Measurements from ENCODE around the gene WDR86. TPM values are rescaled to one million over a fixed set of nuclear protein-coding genes. Genes with fewer than 3 reads are reported as not detected.

Gene WDR86
- total RNA-seq, 3 donors from 2014 or later: 0.27 to 0.46 (median 0.37) TPM

Other genes with a start within 250 kb of the WDR86 start
- not detected for gene GBX1, start 242.3 kb downstream of the WDR86 start, total RNA-seq
- not detected for gene ASB10, start 222.8 kb downstream of the WDR86 start, total RNA-seq
- gene H2BK1, start 199.6 kb downstream of the WDR86 start, total RNA-seq: not detected
- gene ABCF2, start 182.8 kb downstream of the WDR86 start, total RNA-seq: 100 to 1,000 TPM; 144 to 151 (median 146) TPM
- 10 to 100 TPM; 51.6 to 66.3 (median 51.8) TPM for gene CHPF2, start 177.6 kb downstream of the WDR86 start, total RNA-seq
- 1 to 10 TPM; 1.7 to 2.5 (median 2.0) TPM for gene SMARCD3, start 161.3 kb downstream of the WDR86 start, total RNA-seq
- gene NUB1, start 68.2 kb downstream of the WDR86 start, total RNA-seq: 10 to 100 TPM; 25.9 to 26.9 (median 26.5) TPM
- gene CRYGN, start 30.1 kb upstream of the WDR86 start, total RNA-seq: not detected
- 10 to 100 TPM; 54.9 to 57.4 (median 55.6) TPM for gene RHEB, start 109.9 kb upstream of the WDR86 start, total RNA-seq

Data from activated T-cell treated with anti-CD3 and anti-CD28 coated beads, Interleukin-2, amount 50 U/mL, for 4 hours (primary cell).